HFFc6 (cell line): ENCODE data around the gene CLCNKA. TPM values are rescaled to one million over a fixed set of nuclear protein-coding genes. Genes with fewer than 3 reads are reported as not detected.
"Not testable (repeated sequence)": the region's sequence is repeated elsewhere in the genome, so short reads cannot be mapped to it uniquely, and the experiment has no call there.

Source experiments
- DNase-seq: peaks from one replicate; pipeline ENCODE4 v3.0.0-alpha.2; 2018
- H3K27ac Mint-ChIP-seq: 2 replicates; pipeline ENCODE4 v1.8.0; 2020; ENCODE audit warnings: mild to moderate bottlenecking, mixed read lengths
- H3K27me3 Mint-ChIP-seq: 2 replicates; pipeline ENCODE4 v1.8.0; 2021; ENCODE audit warnings: mild to moderate bottlenecking, moderate library complexity, mixed read lengths; ENCODE audit not compliant: insufficient read depth
- H3K36me3 Mint-ChIP-seq: 2 replicates; pipeline ENCODE4 v1.8.0; 2021; ENCODE audit warnings: low read depth, mixed read lengths
- H3K4me1 Mint-ChIP-seq: 2 replicates; pipeline ENCODE4 v1.8.0; 2020; ENCODE audit warnings: low read depth, mixed read lengths
- H3K4me3 Mint-ChIP-seq: 2 replicates; pipeline ENCODE4 v1.8.0; 2020; ENCODE audit warnings: mild to moderate bottlenecking, moderate library complexity, mixed read lengths
- H3K9me3 Mint-ChIP-seq: 2 replicates; pipeline ENCODE4 v1.8.0; 2020; ENCODE audit warnings: mild to moderate bottlenecking, mixed read lengths
- CTCF ChIP-seq: fragments of 200-600 bp; sonication (generic); IDR thresholded peaks from 2 replicates; pipeline ENCODE4 v1.5.0; 2021; ENCODE audit warnings: antibody characterized with exemption, mild to moderate bottlenecking
- total RNA-seq, 6 experiments: library from RNA; stranded (reverse); fragmentation: NEBNext Ultra II Directional; extraction: Animal tissue kit (Norgen Biotek cat#: 25700); gene quantifications; 2 replicates in 1 of 6; 3 replicates in 5 of 6; pipeline ENCODE4 v1.2.3, GENCODE V29; 2021

CLCNKA gene
- total RNA-seq, 6 experiments from 2014 or later: not detected

- H3K36me3 Mint-ChIP-seq, H3K9me3 Mint-ChIP-seq, H3K27ac Mint-ChIP-seq, H3K4me1 Mint-ChIP-seq, H3K4me3 Mint-ChIP-seq, DNase-seq: not testable (repeated sequence)
- peak; percentile 54 for TF ChIP-seq CTCF
- peaks cover 10% of the 10 kb centered on the region for H3K27me3 Mint-ChIP-seq
Observed at GRCh38 chr1:16033103-16033632, 11.3 kb downstream of the CLCNKA start.

- H3K4me3 Mint-ChIP-seq, DNase-seq, H3K36me3 Mint-ChIP-seq, H3K27ac Mint-ChIP-seq, H3K4me1 Mint-ChIP-seq, H3K9me3 Mint-ChIP-seq: not testable (repeated sequence)
- peaks cover 11% of the 10 kb centered on the region for H3K27me3 Mint-ChIP-seq
Observed at GRCh38 chr1:16036461-16036860, 14.6 kb downstream of the CLCNKA start.

- Mint-ChIP-seq H3K27me3 (peaks cover 18% of the 10 kb centered on the region), H3K36me3 (no peaks in the 10 kb centered on the region), H3K9me3 (no peaks in the 10 kb centered on the region), H3K4me3 (no peak overlapping the region), H3K27ac (no peak overlapping the region), H3K4me1 (no peaks in the 10 kb centered on the region)
- no peak for TF ChIP-seq CTCF
- DNase-seq: no peak
Observed at GRCh38 chr1:16038620-16038912, 16.7 kb downstream of the CLCNKA start.

- H3K4me1 Mint-ChIP-seq, H3K36me3 Mint-ChIP-seq, H3K4me3 Mint-ChIP-seq, DNase-seq, H3K27ac Mint-ChIP-seq, H3K9me3 Mint-ChIP-seq: not testable (repeated sequence)
- H3K27me3 Mint-ChIP-seq: peaks cover 18% of the 10 kb centered on the region
Observed at GRCh38 chr1:16039871-16040270, 18.0 kb downstream of the CLCNKA start.

GRCh38 chr1:16041200-16041599 is 19.4 kb downstream of the CLCNKA start:
- TF ChIP-seq CTCF: no peak
- DNase-seq: no peak
- H3K27me3 Mint-ChIP-seq: peaks cover 18% of the 10 kb centered on the region

GRCh38 chr1:16042096-16042495 is 20.3 kb downstream of the CLCNKA start:
- TF ChIP-seq CTCF: peak; percentile 44; the same call in 1 of the 2 replicates

More at GRCh38 chr1:16041200-16041599, 19.4 kb downstream of the CLCNKA start:
- H3K4me3 Mint-ChIP-seq: no peak overlapping the region
- H3K9me3 Mint-ChIP-seq: no peaks in the 10 kb centered on the region
- H3K36me3 Mint-ChIP-seq: no peaks in the 10 kb centered on the region
- H3K27ac Mint-ChIP-seq: no peak overlapping the region
- H3K4me1 Mint-ChIP-seq: no peaks in the 10 kb centered on the region

GRCh38 chr1:16042654-16043053 is 20.8 kb downstream of the CLCNKA start:
- H3K27ac Mint-ChIP-seq, DNase-seq, H3K4me3 Mint-ChIP-seq, H3K9me3 Mint-ChIP-seq, H3K36me3 Mint-ChIP-seq, H3K4me1 Mint-ChIP-seq: not testable (repeated sequence)
- H3K27me3 Mint-ChIP-seq: peaks cover 15% of the 10 kb centered on the region

More at GRCh38 chr1:16042096-16042495, 20.3 kb downstream of the CLCNKA start:
- Mint-ChIP-seq H3K27ac (no peak overlapping the region), H3K9me3 (no peaks in the 10 kb centered on the region), H3K4me3 (no peak overlapping the region), H3K4me1 (no peaks in the 10 kb centered on the region), H3K27me3 (peaks cover 18% of the 10 kb centered on the region), H3K36me3 (no peaks in the 10 kb centered on the region)
- DNase-seq: no peak
